CD4-positive, alpha-beta T cell (primary cell): ENCODE results near the gene HAPLN1. TPM values are rescaled to one million over a fixed set of nuclear protein-coding genes. Genes with fewer than 3 reads are reported as not detected.

Experiments
- ATAC-seq: fragments of 200-7000 bp; cut with Tn5 transposase; one replicate; pipeline ENCODE4 v1.10.0; 2022; ENCODE audit warnings: mild to moderate bottlenecking; ENCODE audit not compliant: poor library complexity
- CTCF ChIA-PET: fragments of 350-600 bp; sonication (Branson Sonifier 250); formaldehyde crosslinking; loops from one replicate; lab custom pipeline; 2021; ENCODE audit warnings: antibody characterized with exemption, inconsistent platforms; lab: Charles Lee
- POLR2A ChIA-PET: fragments of 350-600 bp; sonication (Branson Sonifier 250); formaldehyde crosslinking; loops from one replicate; lab custom pipeline; 2021; ENCODE audit warnings: antibody characterized with exemption, inconsistent platforms; lab: Charles Lee
- DNase-seq, 14 experiments: peaks; one replicate each; pipeline ENCODE4 v3.0.0-alpha.2; 2013 to 2020; ENCODE audit warnings: mixed read lengths in 2 of 14
- H3K27ac ChIP-seq, 2 donors: one replicate each; pipeline versions ENCODE4 v1.5.1 to v1.7.0; 2013; ENCODE audit warnings: low read length in 2 of 2, low read depth in 1 of 2, mild to moderate bottlenecking in 1 of 2
- H3K27me3 ChIP-seq, 2 experiments: 1 replicate in 1 of 2; 2 replicates in 1 of 2; pipeline versions ENCODE4 v1.6.1 to v1.7.0; 2013; ENCODE audit warnings: low read length in 2 of 2, control low read depth in 1 of 2, mild to moderate bottlenecking in 1 of 2, moderate library complexity in 1 of 2; ENCODE audit not compliant: insufficient read depth in 2 of 2, control insufficient read depth in 1 of 2
- H3K36me3 ChIP-seq: one replicate; pipeline ENCODE4 v1.6.1; 2013; ENCODE audit warnings: low read length, control low read depth; ENCODE audit not compliant: insufficient read depth
- H3K4me1 ChIP-seq: one replicate; pipeline ENCODE4 v1.6.1; 2013; ENCODE audit warnings: low read length, control low read depth; ENCODE audit not compliant: insufficient read depth
- H3K4me3 ChIP-seq: one replicate; pipeline ENCODE4 v1.5.1; 2013; ENCODE audit warnings: mild to moderate bottlenecking, low read length, moderate library complexity
- H3K9me3 ChIP-seq, 2 experiments: 1 replicate in 1 of 2; 2 replicates in 1 of 2; pipeline versions ENCODE4 v1.6.1 to v1.7.0; 2013; ENCODE audit warnings: low read length in 2 of 2, mild to moderate bottlenecking in 2 of 2, control low read depth in 1 of 2, moderate library complexity in 1 of 2; ENCODE audit not compliant: control insufficient read depth in 1 of 2, insufficient read depth in 1 of 2
- H3K27ac Mint-ChIP-seq: one replicate; pipeline ENCODE4 v1.8.0; 2020; ENCODE audit warnings: mixed read lengths
- H3K27me3 Mint-ChIP-seq: one replicate; pipeline ENCODE4 v1.8.0; 2021; ENCODE audit warnings: mixed read lengths
- H3K36me3 Mint-ChIP-seq: one replicate; pipeline ENCODE4 v1.8.0; 2021; ENCODE audit warnings: low read depth, mixed read lengths
- H3K4me1 Mint-ChIP-seq: one replicate; pipeline ENCODE4 v1.8.0; 2021; ENCODE audit warnings: low read depth, mixed read lengths
- H3K4me3 Mint-ChIP-seq: one replicate; pipeline ENCODE4 v1.8.0; 2020; ENCODE audit warnings: mild to moderate bottlenecking, mixed read lengths
- H3K9me3 Mint-ChIP-seq: one replicate; pipeline ENCODE4 v1.8.0; 2020; ENCODE audit warnings: mixed read lengths
- CTCF ChIP-seq: fragments of 200-600 bp; IDR thresholded peaks from one replicate; pipeline ENCODE4 v1.8.0; 2022; ENCODE audit warnings: antibody characterized with exemption, mild to moderate bottlenecking
- intact Hi-C, 2 experiments: fragments of 100-400 bp; cut with DNase I in 1 of 2; cut with micrococcal nuclease in 1 of 2; formaldehyde crosslinking; loops; one replicate each; pipeline versions ENCODE4 v1.15.1 to v1.9.0; 2023 to 2025; cut with DNase I, micrococcal nuclease
- total RNA-seq, 174 experiments: library from RNA in 2 of 174; stranded (reverse) in 2 of 174; gene quantifications; one replicate each; pipeline ENCODE4 v1.2.3 and lab custom pipeline; 2021 to 2026

Gene HAPLN1
- total RNA-seq, 2 experiments from 2014 or later, result not detected

- Histone ChIP-seq H3K4me1 (no peaks in the 10 kb centered on the region), H3K27ac (no peak overlapping the region), H3K9me3 (no peaks in the 10 kb centered on the region), H3K36me3 (no peaks in the 10 kb centered on the region), H3K4me3 (no peak overlapping the region), H3K27me3 (no peaks in the 10 kb centered on the region)
- ATAC-seq (no peak), DNase-seq (no peak)
- POLR2A ChIA-PET, result no interaction called here
- Mint-ChIP-seq H3K36me3 (no peaks in the 10 kb centered on the region), H3K9me3 (no peaks in the 10 kb centered on the region), H3K27me3 (peaks cover 34% of the 10 kb centered on the region), H3K27ac (no peak overlapping the region), H3K4me3 (no peak overlapping the region), H3K4me1 (no peaks in the 10 kb centered on the region)
- CTCF ChIA-PET, result no interaction called here
- no peak for TF ChIP-seq CTCF
- intact Hi-C loops, result loop anchor here in 1 of 2 experiments (10.0 kb wide), 1 partner anchor 1355 kb away; no protein-coding TSS in a partner anchor
These were observed 10.7 kb downstream of the HAPLN1 start for GRCh38 chr5:83709973-83710372.

DNA sequence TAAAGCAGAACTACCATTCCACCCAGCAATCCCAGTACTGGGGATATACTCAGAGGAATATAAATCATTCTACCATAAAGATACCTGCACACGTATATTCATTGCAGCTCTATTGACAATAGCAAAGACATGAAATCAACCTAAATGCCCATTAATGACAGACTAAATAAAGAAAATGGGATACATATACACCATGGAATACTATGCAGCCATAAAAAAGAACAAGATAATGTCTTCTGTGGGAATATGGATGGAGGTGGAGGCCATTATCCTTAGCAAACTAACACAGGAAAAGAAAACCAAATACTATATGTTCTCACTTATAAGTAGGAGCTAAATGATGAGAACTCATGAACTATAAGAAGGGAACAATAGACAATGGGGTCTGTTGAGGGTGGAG, 12.5 kb downstream of the HAPLN1 start:
- H3K4me3 ChIP-seq, result no peak overlapping the region
- H3K36me3 ChIP-seq, result no peaks in the 10 kb centered on the region
- no peaks in the 10 kb centered on the region for H3K4me1 ChIP-seq
- H3K4me1 Mint-ChIP-seq, result no peaks in the 10 kb centered on the region
- TF ChIP-seq CTCF, result no peak
- H3K27me3 ChIP-seq, result no peaks in the 10 kb centered on the region
- H3K27ac ChIP-seq, result no peak overlapping the region
- DNase-seq (no peak), ATAC-seq (no peak)
- no peaks in the 10 kb centered on the region for H3K9me3 ChIP-seq
- CTCF ChIA-PET, result no interaction called here
- H3K27me3 Mint-ChIP-seq, result peaks cover 44% of the 10 kb centered on the region
- intact Hi-C loops, result no loop called here
- no peak overlapping the region for H3K27ac Mint-ChIP-seq
- peaks cover 3% of the 10 kb centered on the region for H3K9me3 Mint-ChIP-seq
- H3K4me3 Mint-ChIP-seq, result no peak overlapping the region
- no peaks in the 10 kb centered on the region for H3K36me3 Mint-ChIP-seq
- POLR2A ChIA-PET, result no interaction called here

- TF ChIP-seq CTCF, result no peak
These were observed 17.6 kb downstream of the HAPLN1 start for GRCh38 chr5:83703059-83703458.

More at GRCh38 chr5:83703059-83703458, 17.6 kb downstream of the HAPLN1 start:
- no peak overlapping the region for H3K27ac Mint-ChIP-seq
- H3K9me3 Mint-ChIP-seq, result peaks cover 3% of the 10 kb centered on the region
- ChIA-PET POLR2A (no interaction called here), CTCF (no interaction called here)
- Histone ChIP-seq H3K9me3 (no peaks in the 10 kb centered on the region), H3K27me3 (no peaks in the 10 kb centered on the region), H3K27ac (no peak overlapping the region), H3K4me3 (no peak overlapping the region), H3K4me1 (no peaks in the 10 kb centered on the region), H3K36me3 (no peaks in the 10 kb centered on the region)
- no peaks in the 10 kb centered on the region for H3K4me1 Mint-ChIP-seq
- no peaks in the 10 kb centered on the region for H3K36me3 Mint-ChIP-seq
- H3K27me3 Mint-ChIP-seq, result peaks cover 45% of the 10 kb centered on the region
- DNase-seq, result no peak
- ATAC-seq, result no peak
- H3K4me3 Mint-ChIP-seq, result no peak overlapping the region
- intact Hi-C loops, result no loop called here
